IMR-90 (cell line): ENCODE measurements around the gene SSR1. TPM values are rescaled to one million over a fixed set of nuclear protein-coding genes. Genes with fewer than 3 reads are reported as not detected.

Experiments used
- ATAC-seq: fragments of 200-7000 bp; cut with Tn5 transposase; 2 replicates; pipeline ENCODE4 v1.9.1; 2020; ENCODE audit warnings: low read depth, mild to moderate bottlenecking, moderate library complexity
- BruUV-seq: library from RNA; stranded (reverse); fragments of 400-500 nt; replicated peaks from 2 replicates; lab custom pipeline; 2021; lab: Mats Ljungman, UMichigan
- CTCF ChIA-PET: fragments of 300-600 bp; formaldehyde crosslinking; extraction: SDS; loops from one replicate; lab custom pipeline; 2021; ENCODE audit warnings: antibody characterized with exemption; lab: Yijun Ruan, JAX
- POLR2A ChIA-PET: fragments of 300-600 bp; sonication (Branson Sonifier 250); formaldehyde crosslinking; loops from one replicate; lab custom pipeline; 2022; ENCODE audit warnings: antibody characterized with exemption; ENCODE audit not compliant: unreplicated experiment; lab: Charles Lee
- DNase-seq: peaks from one replicate; pipeline ENCODE4 v3.0.0; 2013
- H2AFZ ChIP-seq: replicated peaks from 2 replicates; pipeline ENCODE3; 2013; ENCODE audit warnings: low read length, mild to moderate bottlenecking; ENCODE audit not compliant: poor library complexity
- H2AK5ac ChIP-seq: 2 replicates; pipeline ENCODE4 v1.6.1; 2013; ENCODE audit warnings: low read depth, low read length, inconsistent platforms
- H2AK9ac ChIP-seq: replicated peaks from 2 replicates; pipeline ENCODE3; 2013; ENCODE audit warnings: mild to moderate bottlenecking, low read depth, low read length, moderate library complexity; ENCODE audit not compliant: poor library complexity
- H2BK120ac ChIP-seq: 2 replicates; pipeline ENCODE4 v1.6.1; 2013; ENCODE audit warnings: low read depth, low read length, inconsistent platforms
- H2BK15ac ChIP-seq: 3 replicates; pipeline ENCODE4 v1.6.1; 2013; ENCODE audit warnings: low read depth, low read length, inconsistent platforms
- H2BK20ac ChIP-seq: 2 replicates; pipeline ENCODE4 v1.6.1; 2013; ENCODE audit warnings: low read depth, mild to moderate bottlenecking, inconsistent platforms, low read length, moderate library complexity
- H2BK5ac ChIP-seq: 2 replicates; pipeline ENCODE4 v1.6.1; 2013; ENCODE audit warnings: mild to moderate bottlenecking, low read depth, low read length, inconsistent platforms; ENCODE audit not compliant: poor library complexity, severe bottlenecking
- H3K14ac ChIP-seq: replicated peaks from 2 replicates; pipeline ENCODE4 v1.6.1; 2013; ENCODE audit warnings: low read depth, low read length, inconsistent platforms
- H3K18ac ChIP-seq: 2 replicates; pipeline ENCODE4 v1.6.1; 2013; ENCODE audit warnings: low read depth, low read length, control low read depth
- H3K23ac ChIP-seq: 2 replicates; pipeline ENCODE4 v1.6.1; 2013; ENCODE audit warnings: low read depth, low read length, inconsistent platforms
- H3K27ac ChIP-seq: 2 replicates; pipeline ENCODE4 v1.5.1; 2013; ENCODE audit warnings: mild to moderate bottlenecking, control low read depth, low read length; ENCODE audit not compliant: insufficient read depth
- H3K27me3 ChIP-seq: 2 replicates; pipeline ENCODE4 v1.6.1; 2013; ENCODE audit warnings: low read length; ENCODE audit not compliant: control insufficient read depth, insufficient read depth
- H3K36me3 ChIP-seq: 2 replicates; pipeline ENCODE4 v1.6.1; 2013; ENCODE audit warnings: low read length, mixed read lengths; ENCODE audit not compliant: control insufficient read depth, insufficient read depth
- H3K4ac ChIP-seq: 2 replicates; pipeline ENCODE4 v1.6.1; 2013; ENCODE audit warnings: low read depth, low read length, inconsistent platforms
- H3K4me1 ChIP-seq: 2 replicates; pipeline ENCODE4 v1.6.1; 2013; ENCODE audit warnings: low read length, mixed read lengths; ENCODE audit not compliant: control insufficient read depth, insufficient read depth
- H3K4me2 ChIP-seq: 2 replicates; pipeline ENCODE4 v1.6.1; 2013; ENCODE audit warnings: low read depth, mild to moderate bottlenecking, control low read depth, low read length, moderate library complexity
- H3K4me3 ChIP-seq: 2 replicates; pipeline ENCODE4 v1.5.1; 2013; ENCODE audit warnings: low read depth, mild to moderate bottlenecking, control low read depth, low read length, moderate library complexity; ENCODE audit not compliant: insufficient read depth
- H3K56ac ChIP-seq: 2 replicates; pipeline ENCODE4 v1.6.1; 2013; ENCODE audit warnings: low read length, inconsistent platforms; ENCODE audit not compliant: insufficient read depth; ENCODE audit errors: extremely low read depth
- H3K79me1 ChIP-seq, 2 experiments: 2 replicates each; pipeline ENCODE4 v1.6.1; 2013; ENCODE audit warnings: low read length in 2 of 2, inconsistent platforms in 1 of 2, low read depth in 1 of 2
- H3K9ac ChIP-seq: 2 replicates; pipeline ENCODE4 v1.6.1; 2013; ENCODE audit warnings: low read depth, low read length, control low read depth
- H3K9me1 ChIP-seq: 2 replicates; pipeline ENCODE4 v1.6.1; 2013; ENCODE audit warnings: low read length, inconsistent platforms; ENCODE audit not compliant: insufficient read depth
- H3K9me3 ChIP-seq: 2 replicates; pipeline ENCODE4 v1.6.1; 2013; ENCODE audit warnings: low read length; ENCODE audit not compliant: control insufficient read depth, insufficient read depth
- H4K20me1 ChIP-seq: 2 replicates; pipeline ENCODE4 v1.6.1; 2013; ENCODE audit warnings: low read length, inconsistent platforms; ENCODE audit not compliant: insufficient read depth
- H4K5ac ChIP-seq: 2 replicates; pipeline ENCODE4 v1.6.1; 2013; ENCODE audit warnings: mild to moderate bottlenecking, low read depth, low read length, control low read depth
- H4K8ac ChIP-seq, 2 experiments: 2 replicates each; pipeline ENCODE4 v1.6.1; 2013; ENCODE audit warnings: low read depth in 2 of 2, low read length in 2 of 2, control low read depth in 1 of 2, inconsistent platforms in 1 of 2
- H4K91ac ChIP-seq: 2 replicates; pipeline ENCODE4 v1.6.1; 2013; ENCODE audit warnings: low read depth, low read length, inconsistent platforms; ENCODE audit not compliant: insufficient read depth
- CEBPB ChIP-seq: IDR thresholded peaks from 2 replicates; pipeline ENCODE4 v1.6.1; 2012; ENCODE audit warnings: low read depth, low read length, improper control_type of control experiment
- CHD1 ChIP-seq: IDR thresholded peaks from 2 replicates; pipeline ENCODE4 v1.6.1; 2012; ENCODE audit warnings: low read depth, low read length, improper control_type of control experiment
- ELK1 ChIP-seq: fragments of 150-350 bp; IDR thresholded peaks from 2 replicates; pipeline ENCODE4 v1.6.1; 2016; ENCODE audit warnings: low read depth, mild to moderate bottlenecking, low read length, moderate library complexity, borderline replicate concordance
- FOS ChIP-seq: fragments of 150-350 bp; IDR thresholded peaks from 2 replicates; pipeline ENCODE4 v1.6.1; 2016; ENCODE audit warnings: low read depth, low read length
- MAFK ChIP-seq: IDR thresholded peaks from 2 replicates; pipeline ENCODE4 v1.6.1; 2012; ENCODE audit warnings: low read depth, low read length, improper control_type of control experiment
- MAZ ChIP-seq: IDR thresholded peaks from 2 replicates; pipeline ENCODE4 v1.6.1; 2012; ENCODE audit warnings: low read depth, mild to moderate bottlenecking, low read length, improper control_type of control experiment, moderate library complexity, borderline replicate concordance
- MXI1 ChIP-seq: IDR thresholded peaks from 2 replicates; pipeline ENCODE4 v1.6.1; 2012; ENCODE audit warnings: low read depth, mild to moderate bottlenecking, low read length, moderate library complexity, borderline replicate concordance
- NFE2L2 ChIP-seq: fragments of 150-350 bp; IDR thresholded peaks from 2 replicates; pipeline ENCODE4 v1.6.1; 2016; ENCODE audit warnings: low read depth, mild to moderate bottlenecking, low read length
- RAD21 ChIP-seq: IDR thresholded peaks from 2 replicates; pipeline ENCODE4 v1.6.1; 2012; ENCODE audit warnings: low read length, improper control_type of control experiment
- RCOR1 ChIP-seq: IDR thresholded peaks from 2 replicates; pipeline ENCODE4 v1.6.1; 2012; ENCODE audit warnings: mild to moderate bottlenecking, low read length, improper control_type of control experiment; ENCODE audit not compliant: insufficient replicate concordance
- RFX5 ChIP-seq: IDR thresholded peaks from 2 replicates; pipeline ENCODE4 v1.8.0; 2012; ENCODE audit warnings: low read depth, mild to moderate bottlenecking, low read length, moderate library complexity
- SMC3 ChIP-seq: fragments of 150-350 bp; IDR thresholded peaks from 2 replicates; pipeline ENCODE4 v1.6.1; 2016; ENCODE audit warnings: low read depth, mild to moderate bottlenecking, antibody characterized with exemption, low read length, moderate library complexity
- USF2 ChIP-seq: fragments of 150-350 bp; IDR thresholded peaks from 2 replicates; pipeline ENCODE4 v1.6.1; 2017; ENCODE audit warnings: mild to moderate bottlenecking, antibody characterized with exemption, low read length, low read depth
- WGBS, 2 experiments: methylation state at CpG; one replicate each; pipeline versions ENCODE4 v1.1.5 to v1.1.7; 2013; ENCODE audit warnings: missing lambda C conversion rate in 2 of 2; ENCODE audit not compliant: insufficient read length in 1 of 2; ENCODE audit errors: extremely low coverage in 2 of 2; 5-methylcytosine and 5-hydroxymethylcytosine counted together
- dilution Hi-C: fragments of 300-500 bp; cut with HindIII; formaldehyde crosslinking; loops from one replicate; pipeline ENCODE4 v1.14.3; 2018; ENCODE audit warnings: low sequenced_read_pairs; ENCODE audit not compliant: unreplicated experiment
- in situ Hi-C: fragments of 300-500 bp; cut with MboI; formaldehyde crosslinking; loops from 3 replicates; pipeline ENCODE4 v1.14.3; 2019; ENCODE audit warnings: low sequenced_read_pairs, inconsistent platforms, mixed read lengths
- intact Hi-C: fragments of 100-400 bp; cut with micrococcal nuclease; formaldehyde crosslinking; loops from 2 replicates; pipeline ENCODE4 v1.10.0; 2022
- polyA plus RNA-seq, 3 experiments: library from polyadenylated mRNA; depleted of rRNA; stranded (reverse); fragments of >200 nt; gene quantifications; 2 replicates each; pipeline ENCODE4 v1.2.3, GENCODE V29; 2012; ENCODE audit warnings: low replicate concordance in 1 of 3
- total RNA-seq: library from RNA; depleted of rRNA; stranded (reverse); fragments of >200 nt; gene quantifications from 2 replicates; pipeline ENCODE4 v1.2.3, GENCODE V29; 2012
- TF ChIP-seq, protein P1 (sequence below): conservative IDR thresholded peaks from 2 replicates; pipeline ENCODE4 v1.5.1; 2012; ENCODE audit warnings: mild to moderate bottlenecking, low read depth, low read length, improper control_type of control experiment

Gene SSR1
- total and polyA plus RNA-seq, 2 of the 4 experiments (the other 2 are of a cell fraction), result 110 to 120 TPM

GRCh38 chr6:7236306-7237209 is 76.4 kb downstream of the SSR1 start:
- peaks cover 5% of the 10 kb centered on the region for H3K4me1 ChIP-seq
- H3K4ac ChIP-seq, result no peak overlapping the region
- no peak overlapping the region for H2BK120ac ChIP-seq
- no peak overlapping the region for H2AK9ac ChIP-seq
- dilution Hi-C loops (no loop called here), in situ Hi-C loops (no loop called here), intact Hi-C loops (no loop called here)
- no peak overlapping the region for H3K56ac ChIP-seq
- no peak overlapping the region for H3K4me3 ChIP-seq
- BruUV-seq, result no TSS peak
- no peak overlapping the region for H3K4me2 ChIP-seq
- H2BK20ac ChIP-seq, result no peak overlapping the region
- no peak overlapping the region for H2AK5ac ChIP-seq
- ATAC-seq (no peak), DNase-seq (no peak)
- no peak overlapping the region for H3K18ac ChIP-seq
- peaks cover 14% of the 10 kb centered on the region for H3K9me1 ChIP-seq
- H4K8ac ChIP-seq, result no peak overlapping the region
- H2AFZ ChIP-seq, result no peak overlapping the region
- no peak overlapping the region for H2BK5ac ChIP-seq
- WGBS, 2 experiments, result 90% methylated on average over 3 of the region's 8 CpGs; no CpG with 5 or more reads in 1 of the 2 experiments
- peaks cover 44 to 76% of the 10 kb centered on the region in 2 experiments for H3K79me1 ChIP-seq
- no peak overlapping the region for H4K5ac ChIP-seq
- no peak overlapping the region for H3K14ac ChIP-seq
- TF ChIP-seq SMC3 (no peak), MXI1 (no peak), CHD1 (no peak), USF2 (no peak), ELK1 (no peak), MAZ (no peak), NFE2L2 (no peak), RCOR1 (no peak), MAFK (no peak), RAD21 (no peak), RFX5 (no peak), CEBPB (no peak), FOS (no peak)
- TF ChIP-seq, protein P1, sequence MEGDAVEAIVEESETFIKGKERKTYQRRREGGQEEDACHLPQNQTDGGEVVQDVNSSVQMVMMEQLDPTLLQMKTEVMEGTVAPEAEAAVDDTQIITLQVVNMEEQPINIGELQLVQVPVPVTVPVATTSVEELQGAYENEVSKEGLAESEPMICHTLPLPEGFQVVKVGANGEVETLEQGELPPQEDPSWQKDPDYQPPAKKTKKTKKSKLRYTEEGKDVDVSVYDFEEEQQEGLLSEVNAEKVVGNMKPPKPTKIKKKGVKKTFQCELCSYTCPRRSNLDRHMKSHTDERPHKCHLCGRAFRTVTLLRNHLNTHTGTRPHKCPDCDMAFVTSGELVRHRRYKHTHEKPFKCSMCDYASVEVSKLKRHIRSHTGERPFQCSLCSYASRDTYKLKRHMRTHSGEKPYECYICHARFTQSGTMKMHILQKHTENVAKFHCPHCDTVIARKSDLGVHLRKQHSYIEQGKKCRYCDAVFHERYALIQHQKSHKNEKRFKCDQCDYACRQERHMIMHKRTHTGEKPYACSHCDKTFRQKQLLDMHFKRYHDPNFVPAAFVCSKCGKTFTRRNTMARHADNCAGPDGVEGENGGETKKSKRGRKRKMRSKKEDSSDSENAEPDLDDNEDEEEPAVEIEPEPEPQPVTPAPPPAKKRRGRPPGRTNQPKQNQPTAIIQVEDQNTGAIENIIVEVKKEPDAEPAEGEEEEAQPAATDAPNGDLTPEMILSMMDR, result no peak
- H2BK15ac ChIP-seq, result no peak overlapping the region
- H4K20me1 ChIP-seq, result peaks cover 35% of the 10 kb centered on the region; the same call in 1 of the 2 replicates
- H3K27ac ChIP-seq, result no peak overlapping the region
- H3K27me3 ChIP-seq, result no peaks in the 10 kb centered on the region
- ChIA-PET CTCF (interaction anchor here (1.8 kb wide), 1 partner anchor 513 kb away, joined by 5 read pairs; no protein-coding TSS in a partner anchor), POLR2A (no interaction called here)
- no peak overlapping the region for H3K9ac ChIP-seq
- H3K23ac ChIP-seq, result no peak overlapping the region
- H3K9me3 ChIP-seq, result no peaks in the 10 kb centered on the region
- H3K36me3 ChIP-seq, result peaks cover 30% of the 10 kb centered on the region
- H4K91ac ChIP-seq, result no peak overlapping the region
